GM18951 (cell line): Measurements from ENCODE around the gene GLB1L3.

Source experiments
- POLR2A ChIP-seq: IDR thresholded peaks from 4 replicates; pipeline ENCODE4 v1.6.1; 2011; ENCODE audit warnings: mild to moderate bottlenecking; ENCODE audit not compliant: insufficient read length, insufficient read depth; ENCODE audit errors: extremely low read depth
- in situ Hi-C: fragments of 300-500 bp; cut with MboI; formaldehyde crosslinking; loops from one replicate; pipeline ENCODE4 v1.12.0; 2022; ENCODE audit warnings: low sequenced_read_pairs, mixed read lengths, inconsistent platforms; ENCODE audit not compliant: unreplicated experiment

The GLB1L3 gene

GRCh38 chr11:134364261-134364660 lies 88.1 kb downstream of the GLB1L3 start:
- in situ Hi-C loops: no loop called here
- no peak for TF ChIP-seq POLR2A

- no peak for TF ChIP-seq POLR2A
- in situ Hi-C loops: no loop called here
Measured at GRCh38 chr11:134365011-134365925, 89.1 kb downstream of the GLB1L3 start.

- in situ Hi-C loops: no loop called here
Measured at GRCh38 chr11:134366254-134366653, 90.1 kb downstream of the GLB1L3 start.

GRCh38 chr11:134367781-134368180 lies 91.6 kb downstream of the GLB1L3 start:
- in situ Hi-C loops: no loop called here
- TF ChIP-seq POLR2A: no peak

More at GRCh38 chr11:134366254-134366653, 90.1 kb downstream of the GLB1L3 start:
- no peak for TF ChIP-seq POLR2A
